ENCODE measurements around the gene THAP3. TPM values are rescaled to one million over a fixed set of nuclear protein-coding genes. Genes with fewer than 3 reads are reported as not detected.

The THAP3 gene
- total and polyA plus RNA-seq, 2 of the 4 experiments (the other 2 are of a cell fraction): 14.2 to 14.9 TPM

DNA sequence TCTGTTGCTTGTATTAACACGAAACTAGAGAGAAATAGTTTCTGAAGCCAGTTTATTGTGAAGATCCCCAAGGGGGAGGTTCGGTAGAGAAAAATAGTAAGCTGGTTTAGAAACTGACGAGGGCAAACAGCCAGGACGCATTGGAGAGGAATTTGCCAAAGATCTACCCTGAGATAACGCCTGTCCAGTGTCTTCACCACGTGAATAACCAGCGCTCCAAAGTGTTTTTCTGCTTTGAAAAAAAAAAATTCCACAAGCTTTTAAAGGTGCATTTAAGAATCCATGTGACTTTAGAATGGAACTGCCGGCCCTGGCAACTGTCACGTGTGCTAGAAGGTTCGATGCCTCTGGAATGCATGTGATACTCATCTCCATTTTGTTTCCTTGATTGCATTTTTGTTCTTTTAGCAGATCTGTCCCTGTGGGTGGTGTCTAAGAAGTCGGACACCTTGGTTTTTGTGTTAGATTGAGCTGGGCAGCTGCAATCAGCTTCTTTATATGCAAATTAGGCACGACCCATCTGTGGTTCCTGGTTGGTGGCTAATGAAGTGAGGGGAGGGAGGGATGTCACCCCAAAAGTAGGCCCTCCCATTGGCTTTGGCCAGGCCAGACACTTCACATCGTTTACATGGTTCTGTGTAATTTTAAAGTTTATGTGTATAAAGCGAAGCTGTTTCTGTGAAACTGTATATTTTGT, 1.3 kb upstream of the THAP3 start:
- H3K4ac ChIP-seq (ENCODE audit: low read depth, low read length): no peak overlapping the region
- no peak for ATAC-seq (ENCODE audit: low read depth)
- peaks cover 4% of the 10 kb centered on the region for H3K9me1 ChIP-seq (ENCODE audit: insufficient read depth, low read length)
- H3K27me3 ChIP-seq (ENCODE audit: control insufficient read depth, insufficient read depth, low read length): no peaks in the 10 kb centered on the region
- BruUV-seq (replicated peaks): no TSS peak
- H2BK5ac ChIP-seq (ENCODE audit: low read depth, low read length, poor library complexity, severe bottlenecking): no peak overlapping the region
- H4K91ac ChIP-seq (ENCODE audit: insufficient read depth, low read depth, low read length): no peak overlapping the region
- no peak overlapping the region for H2BK120ac ChIP-seq (ENCODE audit: low read depth, low read length)
- WGBS, 2 experiments (ENCODE audit: extremely low coverage in 2 of 2, insufficient read length in 1 of 2): 82% methylated on average over 6 of the region's 14 CpGs; no CpG with 5 or more reads in 1 of the 2 experiments
- no peak overlapping the region for H3K27ac ChIP-seq (ENCODE audit: insufficient read depth, low read length)
- H3K9ac ChIP-seq (ENCODE audit: low read depth, low read length): no peak overlapping the region
- no peak overlapping the region for H4K5ac ChIP-seq (ENCODE audit: low read depth, low read length)
- H3K18ac ChIP-seq (ENCODE audit: low read depth, low read length): no peak overlapping the region
- CTCF ChIA-PET: no interaction called here
- no peak overlapping the region for H3K23ac ChIP-seq (ENCODE audit: low read depth, low read length)
- in situ Hi-C loops (cut with MboI; ENCODE audit: low sequenced_read_pairs): no loop called here
- H3K4me2 ChIP-seq (ENCODE audit: low read depth, low read length): no peak overlapping the region
- intact Hi-C loops (cut with micrococcal nuclease): no loop called here
- no peak overlapping the region for H2AK9ac ChIP-seq (replicated peaks; ENCODE audit: low read depth, low read length, poor library complexity)
- no peak overlapping the region for H2BK20ac ChIP-seq (ENCODE audit: low read depth, low read length)
- no peak for DNase-seq
- H2AK5ac ChIP-seq (ENCODE audit: low read depth, low read length): no peak overlapping the region
- TF ChIP-seq MXI1 (IDR thresholded peaks at IDR 0.05; ENCODE audit: borderline replicate concordance, low read depth, low read length): no peak
- H3K36me3 ChIP-seq (ENCODE audit: control insufficient read depth, insufficient read depth, low read length): peaks cover 53% of the 10 kb centered on the region
- no peak overlapping the region for H4K8ac ChIP-seq (ENCODE audit: low read depth in 2 of 2, low read length in 2 of 2)
- H3K4me3 ChIP-seq (ENCODE audit: insufficient read depth, low read depth, low read length): no peak overlapping the region
- dilution Hi-C loops (cut with HindIII; ENCODE audit: low sequenced_read_pairs, unreplicated experiment): no loop called here
- POLR2A ChIA-PET (ENCODE audit: unreplicated experiment): no interaction called here
- no peak overlapping the region for H2AFZ ChIP-seq (replicated peaks; ENCODE audit: low read length, poor library complexity)
- no peak overlapping the region for H2BK15ac ChIP-seq (ENCODE audit: low read depth, low read length)
- peaks cover 38 to 85% of the 10 kb centered on the region in 2 experiments for H3K79me1 ChIP-seq (ENCODE audit: low read depth in 1 of 2, low read length in 2 of 2)
- H3K14ac ChIP-seq (replicated peaks; ENCODE audit: low read depth, low read length): no peak overlapping the region
- peaks cover 56% of the 10 kb centered on the region for H4K20me1 ChIP-seq (ENCODE audit: insufficient read depth, low read length)
- no peak overlapping the region for H3K56ac ChIP-seq (ENCODE audit: extremely low read depth, insufficient read depth, low read length)
- H3K4me1 ChIP-seq (ENCODE audit: control insufficient read depth, insufficient read depth, low read length): peaks cover 6% of the 10 kb centered on the region
- H3K9me3 ChIP-seq (ENCODE audit: control insufficient read depth, insufficient read depth, low read length): no peaks in the 10 kb centered on the region
